GM19043 (cell line): ENCODE data around the gene MARK2.
"Not testable (repeated sequence)": the region's sequence is repeated elsewhere in the genome, so short reads cannot be mapped to it uniquely, and the experiment has no call there.

Source experiments
- ATAC-seq: cut with Tn5 transposase; IDR thresholded peaks from one replicate; pipeline ENCODE4 v1.9.1; 2021; ENCODE audit warnings: low read depth; ENCODE audit not compliant: unreplicated experiment

MARK2 gene

GRCh38 chr11:63850920-63851319 is 12.0 kb downstream of the MARK2 start:
- ATAC-seq: no peak

GRCh38 chr11:63851364-63851763 is 12.5 kb downstream of the MARK2 start:
- no peak for ATAC-seq

GRCh38 chr11:63853476-63853875 is 14.6 kb downstream of the MARK2 start:
- no peak for ATAC-seq

- ATAC-seq: no peak
These were observed 15.8 kb downstream of the MARK2 start for GRCh38 chr11:63854696-63855095.

- ATAC-seq: no peak
These were observed 17.1 kb downstream of the MARK2 start for GRCh38 chr11:63855975-63856374.

- ATAC-seq: no peak
These were observed 20.0 kb downstream of the MARK2 start for GRCh38 chr11:63858628-63859550.

GRCh38 chr11:63862923-63863322 is 24.0 kb downstream of the MARK2 start:
- no peak for ATAC-seq

GRCh38 chr11:63863620-63864019 is 24.7 kb downstream of the MARK2 start:
- not testable (repeated sequence) for ATAC-seq

GRCh38 chr11:63866211-63866610 is 27.3 kb downstream of the MARK2 start:
- no peak for ATAC-seq

GRCh38 chr11:63867511-63867910 is 28.6 kb downstream of the MARK2 start:
- no peak for ATAC-seq

- no peak for ATAC-seq
These were observed 29.6 kb downstream of the MARK2 start for GRCh38 chr11:63868399-63869064.

GRCh38 chr11:63869171-63869591 is 30.3 kb downstream of the MARK2 start:
- ATAC-seq: no peak

GRCh38 chr11:63869683-63870082 is 30.8 kb downstream of the MARK2 start:
- ATAC-seq: no peak

- no peak for ATAC-seq
These were observed 31.6 kb downstream of the MARK2 start for GRCh38 chr11:63870351-63871140.

- ATAC-seq: peak; percentile 95
These were observed 33.3 kb downstream of the MARK2 start for GRCh38 chr11:63871962-63872799.

GRCh38 chr11:63872800-63873197 is 33.9 kb downstream of the MARK2 start:
- ATAC-seq: no peak

GRCh38 chr11:63873311-63873710 is 34.4 kb downstream of the MARK2 start:
- no peak for ATAC-seq

GRCh38 chr11:63874511-63874910 is 35.6 kb downstream of the MARK2 start:
- ATAC-seq: no peak

GRCh38 chr11:63875506-63876065 is 36.7 kb downstream of the MARK2 start:
- no peak for ATAC-seq

- no peak for ATAC-seq
These were observed 37.7 kb downstream of the MARK2 start for GRCh38 chr11:63876616-63877015.
